Spinal cord (tissue), 10 donors: ENCODE results near the gene TMEM213. TPM values are rescaled to one million over a fixed set of nuclear protein-coding genes. Genes with fewer than 3 reads are reported as not detected.

Experiments
- DNase-seq, 6 donors: peaks; one replicate each; pipeline versions ENCODE4 v3.0.0 to v3.0.0-alpha.2; 2013 to 2015; ENCODE audit warnings: low spot score in 6 of 6, low read depth in 4 of 6
- H3K27ac ChIP-seq: one replicate; pipeline ENCODE4 v1.5.1; 2013; ENCODE audit warnings: low read depth, low read length, control low read depth
- H3K27me3 ChIP-seq: one replicate; pipeline ENCODE4 v1.6.1; 2013; ENCODE audit warnings: low read length; ENCODE audit not compliant: control insufficient read depth, insufficient read depth
- H3K36me3 ChIP-seq: one replicate; pipeline ENCODE4 v1.6.1; 2013; ENCODE audit warnings: low read length; ENCODE audit not compliant: control insufficient read depth, insufficient read depth
- H3K4me1 ChIP-seq: one replicate; pipeline ENCODE4 v1.6.1; 2013; ENCODE audit warnings: low read length; ENCODE audit not compliant: control insufficient read depth, insufficient read depth
- H3K4me3 ChIP-seq: one replicate; pipeline ENCODE4 v1.5.1; 2013; ENCODE audit warnings: low read depth, low read length, control low read depth
- H3K9me3 ChIP-seq: one replicate; pipeline ENCODE4 v1.6.1; 2013; ENCODE audit warnings: low read length; ENCODE audit not compliant: control insufficient read depth, insufficient read depth
- WGBS: methylation state at CpG from one replicate; pipeline ENCODE4 v1.1.5; 2013; ENCODE audit warnings: missing lambda C conversion rate; ENCODE audit not compliant: insufficient coverage; 5-methylcytosine and 5-hydroxymethylcytosine counted together
- polyA plus RNA-seq, 2 donors: library from polyadenylated mRNA; unstranded; fragments of 120-200 nt; gene quantifications; one replicate each; pipeline ENCODE4 v1.2.1, GENCODE V29; 2013; ENCODE audit not compliant: insufficient read length in 2 of 2
- total RNA-seq, 2 donors: library from RNA; depleted of rRNA in 1 of 2; stranded (reverse); fragments of 120-200 nt in 1 of 2; fragments of >200 nt in 1 of 2; gene quantifications; one replicate each; pipeline versions ENCODE4 v1.2.3 to v1.2.4, GENCODE V29; 2013 to 2014
- donor health status: healthy.

TMEM213 gene
- total and polyA plus RNA-seq, 4 donors = 0.77 to 0.87 TPM; not detected in 2

GRCh38 chr7:138866353-138866752, 68.6 kb downstream of the TMEM213 start:
- no peak overlapping the region for H3K4me3 ChIP-seq
- WGBS = 96% methylated on average over 6 of the region's 9 CpGs
- no peak for DNase-seq

DNA sequence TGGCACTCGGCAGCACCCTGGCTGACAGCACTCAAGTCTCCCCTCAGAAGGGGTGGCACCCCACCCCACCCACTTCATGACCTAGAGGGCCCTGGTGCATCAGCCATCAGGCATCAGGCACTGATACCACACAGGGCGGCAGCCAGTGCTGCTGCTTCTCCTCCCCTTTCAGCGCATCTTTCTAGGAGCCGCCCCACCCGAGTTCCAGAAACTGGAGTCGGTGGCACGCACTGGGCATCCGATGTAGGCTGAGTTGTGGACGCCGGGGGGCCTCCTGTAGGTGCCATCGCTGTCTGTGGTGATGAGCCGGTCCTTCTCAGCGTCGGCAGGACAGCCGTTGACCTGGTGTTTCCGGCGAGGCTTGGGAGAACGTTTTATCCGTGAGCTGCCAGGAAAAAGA, 70.0 kb downstream of the TMEM213 start:
- no peak for DNase-seq
- Histone ChIP-seq H3K27me3 (no peaks in the 10 kb centered on the region), H3K36me3 (peaks cover 75% of the 10 kb centered on the region), H3K4me3 (no peak overlapping the region), H3K9me3 (no peaks in the 10 kb centered on the region), H3K4me1 (no peaks in the 10 kb centered on the region), H3K27ac (no peak overlapping the region)
- 97% methylated on average over 19 of the region's 19 CpGs for WGBS

More at GRCh38 chr7:138866353-138866752, 68.6 kb downstream of the TMEM213 start:
- Histone ChIP-seq H3K27me3 (no peaks in the 10 kb centered on the region), H3K9me3 (no peaks in the 10 kb centered on the region), H3K4me1 (no peaks in the 10 kb centered on the region), H3K27ac (no peak overlapping the region), H3K36me3 (peaks cover 78% of the 10 kb centered on the region)

DNA sequence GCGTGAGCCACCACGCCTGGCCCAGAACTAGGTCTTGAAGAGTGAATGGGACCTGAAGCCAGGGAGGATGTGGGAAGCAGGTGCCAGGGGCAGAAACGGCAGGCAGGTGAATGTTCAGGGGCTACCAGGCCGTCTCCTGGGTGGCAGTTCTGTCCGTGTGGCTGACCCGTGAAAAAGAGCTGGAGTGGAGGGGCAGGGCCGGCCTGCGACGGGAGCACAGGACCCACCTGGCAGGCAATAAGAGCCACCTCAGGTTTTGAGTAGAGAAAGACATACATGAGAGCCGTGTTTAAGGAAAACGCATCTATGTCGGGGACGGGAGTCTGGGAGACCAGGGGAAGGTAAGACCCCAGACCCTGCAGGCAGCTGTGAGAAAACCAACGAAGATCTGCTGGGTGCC, 70.9 kb downstream of the TMEM213 start:
- peaks cover 5% of the 10 kb centered on the region for H3K4me1 ChIP-seq

GRCh38 chr7:138869353-138869752, 71.6 kb downstream of the TMEM213 start:
- 98% methylated on average over 30 of the region's 30 CpGs for WGBS
- no peak for DNase-seq
- no peak overlapping the region for H3K27ac ChIP-seq
- H3K9me3 ChIP-seq = no peaks in the 10 kb centered on the region
- no peak overlapping the region for H3K4me3 ChIP-seq
- peaks cover 61% of the 10 kb centered on the region for H3K36me3 ChIP-seq
- peaks cover 5% of the 10 kb centered on the region for H3K4me1 ChIP-seq
- H3K27me3 ChIP-seq = no peaks in the 10 kb centered on the region

More for the DNA sequence above, 70.9 kb downstream of the TMEM213 start:
- Histone ChIP-seq H3K27me3 (no peaks in the 10 kb centered on the region), H3K36me3 (peaks cover 67% of the 10 kb centered on the region), H3K9me3 (no peaks in the 10 kb centered on the region), H3K27ac (no peak overlapping the region), H3K4me3 (no peak overlapping the region)
- 95% methylated on average over 14 of the region's 14 CpGs for WGBS
- no peak for DNase-seq

GRCh38 chr7:138871065-138871813, 73.4 kb downstream of the TMEM213 start:
- Histone ChIP-seq H3K4me3 (no peak overlapping the region), H3K4me1 (peaks cover 5% of the 10 kb centered on the region), H3K27me3 (no peaks in the 10 kb centered on the region), H3K36me3 (peaks cover 55% of the 10 kb centered on the region), H3K27ac (no peak overlapping the region), H3K9me3 (no peaks in the 10 kb centered on the region)
- peak in 2 of 6 donors; percentile 55 to 60 for DNase-seq
- WGBS = 91% methylated on average over 17 of the region's 21 CpGs

GRCh38 chr7:138871814-138872090, 74.0 kb downstream of the TMEM213 start:
- DNase-seq = no peak
- no peaks in the 10 kb centered on the region for H3K9me3 ChIP-seq
- H3K27me3 ChIP-seq = no peaks in the 10 kb centered on the region
- peaks cover 5% of the 10 kb centered on the region for H3K4me1 ChIP-seq
- H3K36me3 ChIP-seq = peaks cover 51% of the 10 kb centered on the region
- no peak overlapping the region for H3K27ac ChIP-seq
- H3K4me3 ChIP-seq = no peak overlapping the region
- WGBS = 61% methylated on average over 2 of the region's 5 CpGs

- no peak for DNase-seq
- H3K27ac ChIP-seq = no peak overlapping the region
- no peaks in the 10 kb centered on the region for H3K9me3 ChIP-seq
- H3K36me3 ChIP-seq = peaks cover 48% of the 10 kb centered on the region
- peaks cover 5% of the 10 kb centered on the region for H3K4me1 ChIP-seq
- no peaks in the 10 kb centered on the region for H3K27me3 ChIP-seq
- H3K4me3 ChIP-seq = no peak overlapping the region
- WGBS = 92% methylated on average over 3 of the region's 4 CpGs
These were observed 74.8 kb downstream of the TMEM213 start for GRCh38 chr7:138872576-138872975.

DNA sequence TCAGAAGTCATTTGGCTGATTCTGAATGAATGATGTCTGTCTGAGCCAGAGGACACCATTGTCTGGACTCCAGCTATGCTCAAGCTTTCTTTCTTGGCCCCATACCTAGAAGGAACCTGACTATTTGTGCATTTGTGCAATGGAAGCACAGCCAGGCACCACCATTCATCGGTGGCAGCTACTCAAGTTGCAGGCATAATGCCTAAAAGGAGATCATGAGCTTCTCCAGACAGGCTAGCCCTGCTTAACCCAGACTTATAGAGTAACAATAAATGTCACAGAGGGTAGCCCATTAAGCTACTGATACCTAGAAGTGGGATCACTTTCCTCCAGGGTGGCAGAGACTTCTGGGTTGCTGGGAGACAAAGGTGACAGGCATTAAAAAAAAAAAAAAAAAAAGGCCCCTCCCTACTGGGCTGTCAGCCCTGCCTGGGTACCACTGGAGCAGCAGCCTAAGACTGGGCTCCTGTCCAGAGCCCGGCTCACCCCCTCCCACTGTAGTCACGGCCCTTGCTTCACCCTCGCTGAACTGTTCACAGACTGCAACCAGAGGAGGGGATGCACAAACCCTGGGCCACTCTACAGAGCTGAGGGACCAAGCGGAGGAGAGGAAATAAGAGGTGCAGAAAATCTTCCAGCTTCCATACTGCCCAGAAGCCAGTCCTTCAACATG, 75.6 kb downstream of the TMEM213 start:
- no peaks in the 10 kb centered on the region for H3K9me3 ChIP-seq

GRCh38 chr7:138875794-138876193, 78.0 kb downstream of the TMEM213 start:
- Histone ChIP-seq H3K27ac (no peak overlapping the region), H3K27me3 (no peaks in the 10 kb centered on the region), H3K36me3 (peaks cover 32% of the 10 kb centered on the region), H3K4me3 (no peak overlapping the region), H3K9me3 (no peaks in the 10 kb centered on the region), H3K4me1 (peaks cover 5% of the 10 kb centered on the region)
- no peak for DNase-seq
- 100% methylated on average over 4 of the region's 9 CpGs for WGBS

More for the DNA sequence above, 75.6 kb downstream of the TMEM213 start:
- H3K4me3 ChIP-seq = no peak overlapping the region
- peaks cover 5% of the 10 kb centered on the region for H3K4me1 ChIP-seq
- no peaks in the 10 kb centered on the region for H3K27me3 ChIP-seq
- peak in 2 of 6 donors; percentile 61 to 71 for DNase-seq
- no peak overlapping the region for H3K27ac ChIP-seq
- WGBS = 36% methylated on average over 3 of the region's 5 CpGs
- H3K36me3 ChIP-seq = peaks cover 45% of the 10 kb centered on the region

DNA sequence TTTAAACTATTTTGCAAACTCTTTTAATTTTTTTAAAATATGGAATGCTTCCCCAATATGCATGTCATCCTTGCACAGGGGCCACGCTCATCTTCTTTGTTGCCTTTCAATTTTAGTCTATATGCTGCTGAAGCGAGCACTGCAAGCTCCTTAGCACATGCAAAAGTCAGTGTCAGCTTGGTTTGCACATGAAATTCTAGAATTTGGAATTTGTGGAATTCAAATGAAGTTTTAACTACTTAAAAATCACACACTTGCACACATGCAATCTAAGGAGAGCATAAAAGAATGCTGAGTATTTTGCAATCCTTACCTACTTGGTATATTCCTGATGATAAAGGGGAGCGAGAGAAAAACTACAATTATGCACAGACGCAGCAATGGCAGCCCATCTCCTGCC, 78.5 kb downstream of the TMEM213 start:
- WGBS = 100% methylated on average over 1 of the region's 4 CpGs
- peaks cover 33% of the 10 kb centered on the region for H3K36me3 ChIP-seq

More for the DNA sequence above, 78.5 kb downstream of the TMEM213 start:
- H3K4me3 ChIP-seq = no peak overlapping the region
- H3K4me1 ChIP-seq = peaks cover 5% of the 10 kb centered on the region
- no peaks in the 10 kb centered on the region for H3K27me3 ChIP-seq
- no peaks in the 10 kb centered on the region for H3K9me3 ChIP-seq
- H3K27ac ChIP-seq = no peak overlapping the region
- DNase-seq = no peak
